Activated CD8-positive, alpha-beta T cell treated with anti-CD3 and anti-CD28 coated beads for 36 hours (primary cell): Measurements from ENCODE around the gene CNTN2. TPM values are rescaled to one million over a fixed set of nuclear protein-coding genes. Genes with fewer than 3 reads are reported as not detected.

Experiments used
- ATAC-seq: fragments of 200-7000 bp; cut with Tn5 transposase; one replicate; pipeline ENCODE4 v1.10.0; 2021; ENCODE audit warnings: mild to moderate bottlenecking, moderate library complexity
- CTCF ChIA-PET: fragments of 350-600 bp; sonication (Branson Sonifier 250); formaldehyde crosslinking; loops from one replicate; lab custom pipeline; 2021; ENCODE audit warnings: antibody characterized with exemption; lab: Charles Lee
- POLR2A ChIA-PET: fragments of 350-600 bp; sonication (Branson Sonifier 250); formaldehyde crosslinking; loops from one replicate; lab custom pipeline; 2021; ENCODE audit warnings: antibody characterized with exemption; lab: Charles Lee
- DNase-seq: peaks from one replicate; pipeline ENCODE4 v3.0.0-alpha.2; 2020
- H3K27ac Mint-ChIP-seq: one replicate; pipeline ENCODE4 v1.8.0; 2021; ENCODE audit warnings: mild to moderate bottlenecking, mixed read lengths
- H3K27me3 Mint-ChIP-seq: one replicate; pipeline ENCODE4 v1.8.0; 2021; ENCODE audit warnings: mixed read lengths
- H3K36me3 Mint-ChIP-seq: one replicate; pipeline ENCODE4 v1.8.0; 2021; ENCODE audit warnings: low read depth, mixed read lengths
- H3K4me1 Mint-ChIP-seq: one replicate; pipeline ENCODE4 v1.8.0; 2021; ENCODE audit warnings: low read depth, mixed read lengths
- H3K4me3 Mint-ChIP-seq: one replicate; pipeline ENCODE4 v1.8.0; 2021; ENCODE audit warnings: mild to moderate bottlenecking, moderate library complexity, mixed read lengths
- H3K9me3 Mint-ChIP-seq: one replicate; pipeline ENCODE4 v1.8.0; 2021; ENCODE audit warnings: mixed read lengths
- intact Hi-C: fragments of 100-400 bp; cut with micrococcal nuclease; formaldehyde crosslinking; loops from one replicate; pipeline ENCODE4 v1.10.0; 2022
- total RNA-seq, 2 experiments: library from RNA; stranded (reverse); gene quantifications; one replicate each; pipeline ENCODE4 v1.2.3, GENCODE V29; 2021
- TF ChIP-seq, protein P1 (sequence below): fragments of 200-600 bp; IDR thresholded peaks from one replicate; pipeline ENCODE4 v1.8.0; 2022; ENCODE audit warnings: antibody characterized with exemption, mild to moderate bottlenecking

Gene CNTN2
- total RNA-seq, 2 experiments from 2014 or later: not detected

DNA sequence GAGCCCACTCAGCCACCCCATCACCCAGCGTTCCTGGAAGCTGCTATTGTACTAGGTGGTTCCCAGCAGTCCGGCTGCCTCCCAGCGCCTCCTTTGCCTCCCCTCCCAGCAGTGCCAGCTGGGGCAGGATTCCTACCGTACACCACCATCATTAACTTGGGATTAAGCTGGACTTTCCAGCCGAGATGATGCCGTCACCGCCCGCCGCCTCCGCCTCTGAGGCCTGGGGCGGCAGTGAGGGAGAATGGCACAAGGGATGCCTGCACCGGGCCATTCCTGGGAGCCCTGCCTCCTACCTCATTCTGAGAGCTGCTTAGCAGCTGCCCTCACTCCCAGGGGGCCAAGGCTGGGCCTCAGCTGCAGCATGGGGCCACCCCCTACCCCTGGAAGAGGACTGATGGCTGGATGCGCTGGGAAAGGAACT lies 13.2 kb downstream of the CNTN2 start:
- no peaks in the 10 kb centered on the region for H3K9me3 Mint-ChIP-seq
- H3K4me1 Mint-ChIP-seq: no peaks in the 10 kb centered on the region
- ATAC-seq (no peak), DNase-seq (no peak)
- TF ChIP-seq, protein P1, sequence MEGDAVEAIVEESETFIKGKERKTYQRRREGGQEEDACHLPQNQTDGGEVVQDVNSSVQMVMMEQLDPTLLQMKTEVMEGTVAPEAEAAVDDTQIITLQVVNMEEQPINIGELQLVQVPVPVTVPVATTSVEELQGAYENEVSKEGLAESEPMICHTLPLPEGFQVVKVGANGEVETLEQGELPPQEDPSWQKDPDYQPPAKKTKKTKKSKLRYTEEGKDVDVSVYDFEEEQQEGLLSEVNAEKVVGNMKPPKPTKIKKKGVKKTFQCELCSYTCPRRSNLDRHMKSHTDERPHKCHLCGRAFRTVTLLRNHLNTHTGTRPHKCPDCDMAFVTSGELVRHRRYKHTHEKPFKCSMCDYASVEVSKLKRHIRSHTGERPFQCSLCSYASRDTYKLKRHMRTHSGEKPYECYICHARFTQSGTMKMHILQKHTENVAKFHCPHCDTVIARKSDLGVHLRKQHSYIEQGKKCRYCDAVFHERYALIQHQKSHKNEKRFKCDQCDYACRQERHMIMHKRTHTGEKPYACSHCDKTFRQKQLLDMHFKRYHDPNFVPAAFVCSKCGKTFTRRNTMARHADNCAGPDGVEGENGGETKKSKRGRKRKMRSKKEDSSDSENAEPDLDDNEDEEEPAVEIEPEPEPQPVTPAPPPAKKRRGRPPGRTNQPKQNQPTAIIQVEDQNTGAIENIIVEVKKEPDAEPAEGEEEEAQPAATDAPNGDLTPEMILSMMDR: no peak
- POLR2A ChIA-PET: interaction anchor here (1.1 kb wide), 1 partner anchor 80 kb away, joined by 3 read pairs; no protein-coding TSS in a partner anchor
- no peak overlapping the region for H3K27ac Mint-ChIP-seq
- CTCF ChIA-PET: interaction anchor here (0.9 kb wide), 1 partner anchor 67 kb away, joined by 3 read pairs; no protein-coding TSS in a partner anchor
- no peak overlapping the region for H3K4me3 Mint-ChIP-seq
- no peaks in the 10 kb centered on the region for H3K27me3 Mint-ChIP-seq
- intact Hi-C loops: no loop called here
- no peaks in the 10 kb centered on the region for H3K36me3 Mint-ChIP-seq

DNA sequence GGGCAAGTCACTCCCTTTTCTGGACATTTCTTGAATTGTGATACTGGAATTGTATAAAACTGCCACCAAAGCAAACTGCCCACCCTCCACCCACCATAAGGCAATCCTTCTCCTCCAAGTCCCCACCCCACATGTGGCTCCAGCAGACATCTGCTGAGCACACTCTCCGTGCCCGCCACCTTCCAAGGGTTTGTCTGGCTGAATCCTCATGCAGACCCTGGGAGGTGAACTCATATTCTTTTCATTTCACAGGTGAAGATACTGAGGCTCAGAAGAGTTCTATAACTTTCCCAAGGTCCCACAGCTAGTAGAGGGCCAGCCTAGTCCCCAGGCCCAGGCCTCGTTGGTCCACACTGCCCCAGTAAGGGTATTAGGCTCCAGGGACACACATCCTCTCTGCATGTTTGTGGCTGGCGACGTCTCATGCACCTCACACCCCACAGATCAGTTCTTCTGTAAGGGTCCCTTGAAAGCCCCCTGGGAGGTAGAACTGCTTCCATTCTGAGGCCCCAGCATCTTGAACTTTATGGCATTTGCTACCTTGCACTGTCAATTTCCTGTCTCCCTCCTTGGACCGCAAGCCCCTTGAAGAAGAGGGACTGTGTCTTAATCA lies 14.1 kb downstream of the CNTN2 start:
- H3K9me3 Mint-ChIP-seq: no peaks in the 10 kb centered on the region
- H3K27me3 Mint-ChIP-seq: no peaks in the 10 kb centered on the region
- TF ChIP-seq, protein P1: no peak
- no peak overlapping the region for H3K27ac Mint-ChIP-seq
- DNase-seq (no peak), ATAC-seq (no peak)
- POLR2A ChIA-PET: no interaction called here
- H3K4me1 Mint-ChIP-seq: no peaks in the 10 kb centered on the region
- CTCF ChIA-PET: no interaction called here
- H3K4me3 Mint-ChIP-seq: no peak overlapping the region
- H3K36me3 Mint-ChIP-seq: no peaks in the 10 kb centered on the region
- intact Hi-C loops: no loop called here

DNA sequence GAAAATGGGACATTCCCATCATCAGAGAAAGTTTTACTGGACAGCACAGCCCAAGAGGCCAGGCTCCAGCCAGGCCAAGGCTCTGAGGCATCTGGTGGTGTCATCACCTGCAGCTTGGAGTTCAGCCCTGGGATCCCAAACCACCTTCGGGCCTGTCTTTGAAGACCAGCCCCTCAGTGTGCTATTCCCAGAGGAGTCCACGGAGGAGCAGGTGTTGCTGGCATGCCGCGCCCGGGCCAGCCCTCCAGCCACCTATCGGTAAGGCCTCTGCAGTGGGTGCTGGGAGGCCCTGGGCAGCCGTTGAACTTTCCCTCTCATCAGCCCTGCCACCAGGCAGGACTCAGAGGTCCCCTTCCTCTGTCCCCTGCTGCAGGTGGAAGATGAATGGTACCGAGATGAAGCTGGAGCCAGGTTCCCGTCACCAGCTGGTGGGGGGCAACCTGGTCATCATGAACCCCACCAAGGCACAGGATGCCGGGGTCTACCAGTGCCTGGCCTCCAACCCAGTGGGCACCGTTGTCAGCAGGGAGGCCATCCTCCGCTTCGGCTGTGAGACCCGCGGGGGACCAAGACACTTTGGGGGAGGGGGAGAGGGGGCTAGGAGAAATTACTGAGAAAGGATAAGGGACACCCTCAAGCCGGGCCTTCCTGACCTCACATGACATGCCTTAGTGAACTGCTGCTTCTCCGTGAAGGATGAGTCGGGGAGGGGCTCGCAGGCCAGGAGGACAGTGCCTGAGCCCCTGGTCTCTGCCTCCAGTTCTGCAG lies 15.0 kb downstream of the CNTN2 start:
- no peaks in the 10 kb centered on the region for H3K27me3 Mint-ChIP-seq
- H3K4me3 Mint-ChIP-seq: no peak overlapping the region
- no peaks in the 10 kb centered on the region for H3K4me1 Mint-ChIP-seq
- no peaks in the 10 kb centered on the region for H3K9me3 Mint-ChIP-seq
- DNase-seq (no peak), ATAC-seq (no peak)
- ChIA-PET POLR2A (no interaction called here), CTCF (no interaction called here)
- no peak overlapping the region for H3K27ac Mint-ChIP-seq
- intact Hi-C loops: no loop called here
- no peaks in the 10 kb centered on the region for H3K36me3 Mint-ChIP-seq
- TF ChIP-seq, protein P1: no peak

DNA sequence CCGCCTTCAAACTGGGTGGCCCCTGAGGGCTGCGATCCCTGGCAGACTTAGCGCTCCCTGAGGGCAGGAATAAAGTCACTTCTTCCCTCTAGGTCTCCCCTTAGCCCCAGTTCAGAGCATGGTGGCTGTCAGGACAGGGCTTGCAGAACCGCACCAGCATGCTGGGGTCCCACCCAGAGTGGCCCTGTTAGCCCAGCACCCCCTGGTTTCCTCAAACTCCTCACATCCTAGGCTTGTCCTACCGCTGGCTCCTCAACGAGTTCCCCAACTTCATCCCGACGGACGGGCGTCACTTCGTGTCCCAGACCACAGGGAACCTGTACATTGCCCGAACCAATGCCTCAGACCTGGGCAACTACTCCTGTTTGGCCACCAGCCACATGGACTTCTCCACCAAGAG lies 15.8 kb downstream of the CNTN2 start:
- intact Hi-C loops: no loop called here
- Mint-ChIP-seq H3K4me1 (no peaks in the 10 kb centered on the region), H3K4me3 (no peak overlapping the region), H3K27me3 (no peaks in the 10 kb centered on the region), H3K36me3 (no peaks in the 10 kb centered on the region), H3K27ac (no peak overlapping the region), H3K9me3 (no peaks in the 10 kb centered on the region)
- ATAC-seq (no peak), DNase-seq (no peak)
- CTCF ChIA-PET: no interaction called here
- TF ChIP-seq, protein P1: no peak
- POLR2A ChIA-PET: no interaction called here

DNA sequence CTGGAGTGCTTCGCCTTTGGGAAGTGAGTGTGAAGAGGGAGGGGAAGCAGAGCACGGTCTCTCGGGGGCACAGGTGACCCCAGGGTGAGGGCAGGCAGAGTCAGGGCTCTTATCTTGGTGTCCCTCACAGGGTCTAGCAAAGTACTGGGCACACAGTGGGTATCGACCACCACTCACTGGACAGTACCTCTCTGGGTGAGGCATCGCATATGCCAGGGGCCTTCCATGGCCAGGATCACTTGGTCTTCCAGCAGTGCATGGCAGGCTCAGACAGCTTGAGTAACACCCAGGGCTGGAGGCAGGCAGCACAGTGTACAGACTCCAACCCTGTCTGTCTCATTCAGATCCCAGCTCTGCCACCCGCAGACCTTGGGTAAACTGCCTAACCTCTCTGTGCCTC lies 16.6 kb downstream of the CNTN2 start:
- ATAC-seq (no peak), DNase-seq (no peak)
- Mint-ChIP-seq H3K9me3 (no peaks in the 10 kb centered on the region), H3K27me3 (no peaks in the 10 kb centered on the region), H3K4me3 (no peak overlapping the region), H3K36me3 (no peaks in the 10 kb centered on the region), H3K4me1 (no peaks in the 10 kb centered on the region), H3K27ac (no peak overlapping the region)
- TF ChIP-seq, protein P1: no peak
- ChIA-PET CTCF (interaction anchor here (1.0 kb wide), 1 partner anchor 71 kb away, joined by 3 read pairs; no protein-coding TSS in a partner anchor), POLR2A (no interaction called here)
- intact Hi-C loops: loop anchor here (5.0 kb wide), 1 partner anchor 72 kb away; no protein-coding TSS in a partner anchor
